ENCODE data around the gene EFEMP1.

GRCh38 chr2:55958756-55959155, 35.2 kb upstream of the EFEMP1 start:
- no peak for TF ChIP-seq CTCF (conservative IDR thresholded peaks at IDR 0.05 in 1 of 2, IDR thresholded peaks at IDR 0.05 in 1 of 2; ENCODE audit: extremely low read depth in 1 of 2, insufficient read depth in 1 of 2, low read depth in 1 of 2, low read length in 2 of 2)
- no peak for TF ChIP-seq EZH2 (IDR thresholded peaks at IDR 0.05; ENCODE audit: borderline replicate concordance, low read length)
